K562 (cell line): ENCODE data around the gene IFT81. TPM values are rescaled to one million over a fixed set of nuclear protein-coding genes. Genes with fewer than 3 reads are reported as not detected.

Experiments
- EWSR1 ChIP-seq: fragments of 450-650 bp; IDR thresholded peaks from 2 replicates; pipeline ENCODE4 v1.6.1; 2018; ENCODE audit warnings: borderline replicate concordance, mild to moderate bottlenecking, low read depth, moderate library complexity; ENCODE audit not compliant: partially characterized antibody
- HMBOX1 ChIP-seq: sonication (generic); IDR thresholded peaks from 2 replicates; pipeline ENCODE4 v1.6.1; 2016
- HNRNPL ChIP-seq: fragments of 200-400 bp; formaldehyde crosslinking; IDR thresholded peaks from 2 replicates; pipeline ENCODE4 v1.6.1; 2017; ENCODE audit warnings: low read depth, mild to moderate bottlenecking, low read length
- KAT7 ChIP-seq: sonication (generic); formaldehyde crosslinking; IDR thresholded peaks from 2 replicates; pipeline ENCODE4 v1.8.0; 2022; ENCODE audit warnings: missing genetic modification reagents, mild to moderate bottlenecking, borderline replicate concordance
- MCM7 ChIP-seq, 2 experiments: fragments of 450-650 bp; IDR thresholded peaks; 2 replicates each; pipeline ENCODE4 v1.6.1; 2016 to 2018
- NFYB ChIP-seq: IDR thresholded peaks from 2 replicates; pipeline ENCODE4 v1.6.1; 2011; ENCODE audit warnings: mild to moderate bottlenecking, moderate library complexity; ENCODE audit not compliant: insufficient read length; ENCODE audit errors: extremely low read depth
- RBFOX2 ChIP-seq: fragments of 200-400 bp; formaldehyde crosslinking; IDR thresholded peaks from 2 replicates; pipeline ENCODE4 v1.6.1; 2017; ENCODE audit warnings: low read depth, mild to moderate bottlenecking, low read length, moderate library complexity
- SMARCA5 ChIP-seq: fragments of 450-650 bp; IDR thresholded peaks from 2 replicates; pipeline ENCODE4 v1.6.1; 2016
- SP1 ChIP-seq: sonication (generic); formaldehyde crosslinking; IDR thresholded peaks from 2 replicates; pipeline ENCODE4 v1.8.1; 2022; ENCODE audit warnings: mild to moderate bottlenecking, missing genetic modification reagents
- TRIM24 ChIP-seq, 2 experiments: fragments of 450-650 bp; IDR thresholded peaks; 2 replicates each; pipeline ENCODE4 v1.6.1; 2016
- ZNF174 ChIP-seq: fragments of 250-450 bp; sonication (Bioruptor Pico); IDR thresholded peaks from 2 replicates; pipeline ENCODE4 v1.4.0; 2020; ENCODE audit warnings: mild to moderate bottlenecking
- ZNF212 ChIP-seq: fragments of 450-650 bp; formaldehyde crosslinking; IDR thresholded peaks from 2 replicates; pipeline ENCODE4 v1.4.0; 2020; ENCODE audit warnings: mild to moderate bottlenecking
- polyA plus RNA-seq, 8 experiments: library from polyadenylated mRNA; depleted of rRNA in 4 of 8; stranded (reverse) in 5 of 8; unstranded in 3 of 8; fragments of >200 nt; fragmentation: Nextera tagmentation in 2 of 8; fragmentation: Illumina TruSeq in 1 of 8; extraction: Ambion mirVana in 2 of 8; extraction: Trizol in 1 of 8; gene quantifications; 2 replicates each; pipeline versions ENCODE4 v1.2.1 to v1.2.3, GENCODE V29; 2011 to 2014; ENCODE audit warnings: inconsistent platforms in 1 of 8, missing spikeins in 1 of 8
- total RNA-seq, 7 experiments: library from RNA; depleted of rRNA in 6 of 7; stranded (reverse); fragments of >200 nt in 6 of 7; fragmentation: Illumina TruSeq in 2 of 7; extraction: Trizol in 2 of 7; gene quantifications; 2 replicates each; pipeline versions ENCODE4 v1.2.1 to v1.2.3, GENCODE V29; 2011 to 2021; ENCODE audit warnings: low replicate concordance in 1 of 7
- TF ChIP-seq, protein P1 (sequence below), 2 experiments: fragments of 450-650 bp; IDR thresholded peaks; 2 replicates each; pipeline ENCODE4 v1.6.1; 2016; ENCODE audit warnings: mild to moderate bottlenecking in 2 of 2, borderline replicate concordance in 1 of 2, low read depth in 1 of 2, moderate library complexity in 1 of 2
- TF ChIP-seq, protein P2 (sequence below): sonication (generic); formaldehyde crosslinking; IDR thresholded peaks from 2 replicates; pipeline ENCODE4 v1.8.1; 2023; ENCODE audit warnings: mild to moderate bottlenecking, missing genetic modification reagents
- TF ChIP-seq, protein P3 (sequence below): IDR thresholded peaks from 3 replicates; pipeline ENCODE4 v1.6.1; 2011; ENCODE audit warnings: borderline replicate concordance, mild to moderate bottlenecking; ENCODE audit not compliant: insufficient read length, insufficient read depth

Gene IFT81
- total and polyA plus RNA-seq, 9 of the 15 experiments (the other 6 are each of a cell fraction or from before 2014, with no cell fraction given), result 2.8 to 11.9 (median 7.9) TPM

- TF ChIP-seq, protein P1, sequence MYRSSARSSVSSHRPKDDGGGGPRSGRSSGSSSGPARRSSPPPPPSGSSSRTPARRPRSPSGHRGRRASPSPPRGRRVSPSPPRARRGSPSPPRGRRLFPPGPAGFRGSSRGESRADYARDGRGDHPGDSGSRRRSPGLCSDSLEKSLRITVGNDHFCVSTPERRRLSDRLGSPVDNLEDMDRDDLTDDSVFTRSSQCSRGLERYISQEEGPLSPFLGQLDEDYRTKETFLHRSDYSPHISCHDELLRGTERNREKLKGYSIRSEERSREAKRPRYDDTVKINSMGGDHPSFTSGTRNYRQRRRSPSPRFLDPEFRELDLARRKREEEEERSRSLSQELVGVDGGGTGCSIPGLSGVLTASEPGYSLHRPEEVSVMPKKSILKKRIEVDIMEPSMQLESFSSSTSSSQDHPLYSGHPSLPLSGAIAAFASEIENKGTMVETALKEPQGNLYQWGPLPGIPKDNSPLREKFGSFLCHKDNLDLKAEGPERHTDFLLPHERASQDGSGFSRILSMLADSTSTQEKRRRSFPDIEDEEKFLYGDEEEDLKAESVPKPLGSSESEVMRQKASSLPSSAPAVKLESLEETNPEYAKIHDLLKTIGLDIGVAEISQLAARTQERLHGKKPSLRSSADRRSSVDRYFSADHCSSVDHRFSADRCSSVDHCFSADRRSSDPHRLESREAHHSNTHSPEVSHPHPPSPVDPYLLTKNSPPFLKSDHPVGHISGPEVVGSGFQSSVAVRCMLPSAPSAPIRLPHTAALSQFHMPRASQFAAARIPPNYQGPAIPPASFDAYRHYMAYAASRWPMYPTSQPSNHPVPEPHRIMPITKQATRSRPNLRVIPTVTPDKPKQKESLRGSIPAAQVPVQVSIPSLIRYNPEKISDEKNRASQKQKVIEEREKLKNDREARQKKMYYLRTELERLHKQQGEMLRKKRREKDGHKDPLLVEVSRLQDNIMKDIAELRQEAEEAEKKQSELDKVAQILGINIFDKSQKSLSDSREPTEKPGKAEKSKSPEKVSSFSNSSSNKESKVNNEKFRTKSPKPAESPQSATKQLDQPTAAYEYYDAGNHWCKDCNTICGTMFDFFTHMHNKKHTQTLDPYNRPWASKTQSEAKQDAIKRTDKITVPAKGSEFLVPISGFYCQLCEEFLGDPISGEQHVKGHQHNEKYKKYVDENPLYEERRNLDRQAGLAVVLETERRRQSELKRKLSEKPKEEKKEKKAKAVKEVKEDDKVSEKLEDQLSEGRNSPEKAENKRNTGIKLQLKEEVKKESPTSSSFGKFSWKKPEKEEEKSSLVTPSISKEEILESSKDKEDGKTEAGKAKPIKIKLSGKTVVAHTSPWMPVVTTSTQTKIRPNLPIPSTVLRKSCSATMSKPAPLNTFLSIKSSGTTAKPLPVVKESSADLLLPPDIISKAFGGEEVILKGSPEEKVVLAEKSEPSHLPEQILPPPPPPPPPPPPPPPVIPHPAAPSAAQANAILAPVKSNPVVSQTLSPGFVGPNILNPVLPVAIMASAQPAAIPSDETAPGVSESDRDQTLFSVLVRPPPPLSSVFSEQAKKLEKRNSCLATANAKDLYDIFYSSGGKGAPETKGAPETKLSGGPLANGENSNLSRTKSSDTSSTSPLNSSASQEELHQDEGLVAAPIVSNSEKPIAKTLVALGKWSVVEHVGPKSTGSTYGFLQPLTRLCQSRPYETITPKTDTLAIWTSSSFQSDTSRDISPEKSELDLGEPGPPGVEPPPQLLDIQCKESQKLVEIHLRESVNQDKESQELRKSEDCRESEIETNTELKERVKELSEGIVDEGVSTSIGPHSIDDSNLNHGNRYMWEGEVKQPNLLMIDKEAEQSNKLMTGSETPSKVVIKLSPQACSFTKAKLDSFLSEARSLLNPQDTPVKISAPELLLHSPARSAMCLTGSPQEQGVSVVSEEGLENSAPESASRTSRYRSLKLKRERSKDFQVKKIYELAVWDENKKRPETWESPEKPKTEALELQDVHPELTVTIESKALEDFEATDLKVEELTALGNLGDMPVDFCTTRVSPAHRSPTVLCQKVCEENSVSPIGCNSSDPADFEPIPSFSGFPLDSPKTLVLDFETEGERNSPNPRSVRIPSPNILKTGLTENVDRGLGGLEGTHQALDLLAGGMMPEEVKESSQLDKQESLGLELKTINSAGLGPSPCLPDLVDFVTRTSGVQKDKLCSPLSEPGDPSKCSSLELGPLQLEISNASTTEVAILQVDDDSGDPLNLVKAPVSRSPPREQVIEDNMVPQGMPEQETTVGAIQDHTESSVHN (IDR thresholded peaks at IDR 0.05; ENCODE audit: borderline replicate concordance in 1 of 2, low read depth in 1 of 2), result no peak
- TF ChIP-seq RBFOX2, result peak; percentile 66
- TF ChIP-seq KAT7 (CRISPR knock-in tag), result peak; percentile 91; the same call in 1 of the 2 replicates
- TF ChIP-seq, protein P2, sequence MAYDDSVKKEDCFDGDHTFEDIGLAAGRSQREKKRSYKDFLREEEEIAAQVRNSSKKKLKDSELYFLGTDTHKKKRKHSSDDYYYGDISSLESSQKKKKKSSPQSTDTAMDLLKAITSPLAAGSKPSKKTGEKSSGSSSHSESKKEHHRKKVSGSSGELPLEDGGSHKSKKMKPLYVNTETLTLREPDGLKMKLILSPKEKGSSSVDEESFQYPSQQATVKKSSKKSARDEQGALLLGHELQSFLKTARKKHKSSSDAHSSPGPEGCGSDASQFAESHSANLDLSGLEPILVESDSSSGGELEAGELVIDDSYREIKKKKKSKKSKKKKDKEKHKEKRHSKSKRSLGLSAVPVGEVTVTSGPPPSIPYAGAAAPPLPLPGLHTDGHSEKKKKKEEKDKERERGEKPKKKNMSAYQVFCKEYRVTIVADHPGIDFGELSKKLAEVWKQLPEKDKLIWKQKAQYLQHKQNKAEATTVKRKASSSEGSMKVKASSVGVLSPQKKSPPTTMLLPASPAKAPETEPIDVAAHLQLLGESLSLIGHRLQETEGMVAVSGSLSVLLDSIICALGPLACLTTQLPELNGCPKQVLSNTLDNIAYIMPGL (CRISPR knock-in tag), result no peak
- TF ChIP-seq TRIM24 (IDR thresholded peaks at IDR 0.05), result 0 out of 4 replicates have a peak, but pooled peaks of 1 of the 2 experiments have one; percentile 7
- TF ChIP-seq NFYB, result peak; percentile 73
- no peak for TF ChIP-seq MCM7 (IDR thresholded peaks at IDR 0.05)
- peak; percentile 95 for TF ChIP-seq SP1 (CRISPR knock-in tag)
- TF ChIP-seq SMARCA5, result peak; percentile 50; the same call in 1 of the 2 replicates
- no peak for TF ChIP-seq ZNF212 (CRISPR knock-in tag)
- TF ChIP-seq, protein P3, sequence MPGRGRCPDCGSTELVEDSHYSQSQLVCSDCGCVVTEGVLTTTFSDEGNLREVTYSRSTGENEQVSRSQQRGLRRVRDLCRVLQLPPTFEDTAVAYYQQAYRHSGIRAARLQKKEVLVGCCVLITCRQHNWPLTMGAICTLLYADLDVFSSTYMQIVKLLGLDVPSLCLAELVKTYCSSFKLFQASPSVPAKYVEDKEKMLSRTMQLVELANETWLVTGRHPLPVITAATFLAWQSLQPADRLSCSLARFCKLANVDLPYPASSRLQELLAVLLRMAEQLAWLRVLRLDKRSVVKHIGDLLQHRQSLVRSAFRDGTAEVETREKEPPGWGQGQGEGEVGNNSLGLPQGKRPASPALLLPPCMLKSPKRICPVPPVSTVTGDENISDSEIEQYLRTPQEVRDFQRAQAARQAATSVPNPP, result no peak
- no peak for TF ChIP-seq EWSR1
- no peak for TF ChIP-seq HNRNPL
- TF ChIP-seq ZNF174 (CRISPR knock-in tag), result no peak
- no peak for TF ChIP-seq HMBOX1
Measured at GRCh38 chr12:110079477-110080400, 44.4 kb upstream of the IFT81 start (continued).
